GM12873 (cell line): ENCODE results near the gene AQP2.

Experiments used
- CTCF ChIP-seq: IDR thresholded peaks from 2 replicates; pipeline ENCODE4 v1.5.1; 2012; ENCODE audit warnings: low read depth, mild to moderate bottlenecking, moderate library complexity, low read length, control low read depth; ENCODE audit not compliant: insufficient read depth; ENCODE audit errors: missing control alignments

AQP2 gene

GRCh38 chr12:49983892-49984291, 33.4 kb downstream of the AQP2 start:
- TF ChIP-seq CTCF = no peak

DNA sequence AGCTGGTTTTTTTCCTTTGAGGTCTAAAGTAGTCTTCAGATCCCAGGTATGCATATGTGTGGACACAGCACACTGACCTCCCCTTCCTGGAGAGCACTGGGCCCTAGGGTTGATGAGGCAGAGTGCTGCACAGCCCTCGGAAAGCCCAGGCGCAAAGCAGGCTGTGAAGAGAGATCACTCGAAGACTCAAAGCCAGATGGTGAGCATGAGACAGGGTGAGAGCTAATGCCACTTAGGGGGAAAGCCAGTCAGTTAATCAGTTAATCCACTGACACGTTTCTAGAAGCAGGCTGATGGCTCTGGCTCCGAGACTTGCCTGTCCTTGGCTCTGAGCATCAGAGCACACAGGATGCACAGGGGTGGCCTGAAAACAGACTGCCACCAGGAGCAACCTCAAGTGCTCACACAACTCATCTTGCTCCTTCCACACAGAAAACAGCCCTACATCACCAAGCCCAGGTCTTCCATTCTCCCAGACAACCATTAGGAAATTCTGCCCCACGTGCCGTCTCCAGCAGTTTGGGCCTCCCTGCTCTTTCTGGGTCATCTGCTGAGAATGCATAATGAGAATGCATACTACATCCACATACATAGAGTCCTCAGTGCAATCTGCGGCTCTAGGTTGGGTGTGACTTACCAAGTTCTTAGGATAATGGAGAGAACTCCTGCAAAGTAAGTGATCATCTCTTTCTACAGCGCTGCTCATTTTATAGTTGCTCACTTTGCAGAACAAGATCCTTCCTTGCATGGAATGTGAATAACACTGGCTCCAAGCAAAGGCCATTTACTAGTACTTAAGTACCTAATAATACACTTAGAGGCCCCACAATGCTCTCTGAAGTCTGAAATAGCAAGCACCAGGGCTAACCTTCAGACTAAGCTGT, 34.2 kb downstream of the AQP2 start:
- no peak for TF ChIP-seq CTCF

GRCh38 chr12:49985981-49986380, 35.4 kb downstream of the AQP2 start:
- no peak for TF ChIP-seq CTCF

DNA sequence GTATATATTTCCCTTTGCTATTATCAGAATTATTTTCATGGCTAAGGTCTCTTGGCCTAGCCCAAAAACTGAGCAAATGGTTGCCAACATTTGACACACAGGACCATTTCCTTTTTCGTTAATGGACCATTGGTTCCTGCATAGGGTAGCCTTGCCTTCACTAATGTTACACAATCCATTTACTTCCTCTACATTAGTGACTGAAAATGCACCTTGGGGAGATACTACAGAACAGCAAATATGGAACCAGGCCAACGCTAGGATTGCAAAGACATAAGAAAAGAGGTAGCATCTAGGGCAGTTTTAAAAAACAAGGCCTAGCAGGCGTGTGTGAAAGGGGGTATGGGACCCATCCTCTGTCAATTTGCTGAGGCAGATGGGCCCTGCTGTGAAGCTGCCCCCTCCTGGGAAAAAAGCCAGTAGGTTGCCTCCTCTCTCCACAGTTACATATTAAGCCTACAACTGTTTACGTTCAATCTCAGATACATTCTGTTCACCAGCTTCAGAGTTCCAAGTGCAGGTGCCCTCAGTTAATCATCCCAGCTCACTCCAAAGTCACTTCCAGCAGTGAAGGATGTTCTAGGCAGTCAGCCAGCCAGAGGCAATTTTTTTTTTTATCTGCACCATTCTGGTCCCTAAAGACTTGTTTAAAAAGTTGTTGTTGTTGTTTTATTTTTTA, 37.2 kb downstream of the AQP2 start:
- TF ChIP-seq CTCF = no peak

GRCh38 chr12:49990273-49990672, 39.7 kb downstream of the AQP2 start:
- TF ChIP-seq CTCF = no peak

DNA sequence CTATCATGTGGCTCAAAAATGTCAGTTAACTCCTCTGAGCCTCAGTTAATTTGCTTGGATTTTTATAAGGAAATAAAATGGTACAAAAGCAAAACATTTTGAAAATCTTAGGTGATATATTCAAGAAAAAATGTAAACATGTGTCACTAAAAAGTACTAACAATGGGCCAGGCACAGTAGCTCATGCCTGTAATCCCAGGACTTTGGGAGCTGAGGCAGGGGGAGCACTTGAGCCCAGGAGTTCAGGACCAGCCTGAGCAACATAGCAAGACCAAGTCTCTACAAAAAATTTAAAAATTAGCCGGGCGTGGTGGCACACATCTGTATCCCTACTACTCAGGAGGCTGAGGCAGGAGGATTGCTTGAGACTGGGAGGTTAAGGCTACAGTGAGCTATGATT, 47.9 kb downstream of the AQP2 start:
- no peak for TF ChIP-seq CTCF

- TF ChIP-seq CTCF = no peak
Observed at GRCh38 chr12:50003595-50003994, 53.1 kb downstream of the AQP2 start.
